GM12874 (cell line): Measurements from ENCODE around the gene DOCK1.

Experiments
- CTCF ChIP-seq: IDR thresholded peaks from 2 replicates; pipeline ENCODE4 v1.5.1; 2011; ENCODE audit warnings: low read depth, mild to moderate bottlenecking, control low read depth, low read length, moderate library complexity; ENCODE audit not compliant: insufficient read depth

The DOCK1 gene

GRCh38 chr10:127016331-127016730 lies 111.1 kb downstream of the DOCK1 start:
- no peak for TF ChIP-seq CTCF

- no peak for TF ChIP-seq CTCF
Observed at GRCh38 chr10:127017541-127018297, 112.5 kb downstream of the DOCK1 start.

GRCh38 chr10:127018298-127018650 lies 113.0 kb downstream of the DOCK1 start:
- no peak for TF ChIP-seq CTCF

GRCh38 chr10:127018766-127019165 lies 113.5 kb downstream of the DOCK1 start:
- no peak for TF ChIP-seq CTCF

GRCh38 chr10:127020260-127020659 lies 115.0 kb downstream of the DOCK1 start:
- no peak for TF ChIP-seq CTCF

- no peak for TF ChIP-seq CTCF
Observed at GRCh38 chr10:127021801-127022200, 116.6 kb downstream of the DOCK1 start.

GRCh38 chr10:127024685-127025435 lies 119.6 kb downstream of the DOCK1 start:
- TF ChIP-seq CTCF: no peak
